Globus pallidus (tissue), 1 donor: ENCODE results near the gene SLC38A8.

Source experiments
- DNase-seq: peaks from one replicate; pipeline ENCODE4 v3.0.0-alpha.2; 2015; ENCODE audit warnings: low spot score

Gene SLC38A8

GRCh38 chr16:84042308-84042878 lies at the start of gene SLC38A8:
SLC38A8 (minus strand) TSS chr16:84042795; CDS start chr16:84042157, 638 bp downstream.
- DNase-seq = no peak

GRCh38 chr16:84091460-84091859 lies 48.9 kb upstream of the SLC38A8 start:
- DNase-seq = no peak

GRCh38 chr16:84090211-84090610 lies 47.6 kb upstream of the SLC38A8 start:
- DNase-seq = peak; percentile 35

- no peak for DNase-seq
Measured at GRCh38 chr16:84088695-84089395, 46.2 kb upstream of the SLC38A8 start.

GRCh38 chr16:84087466-84088151 lies 45.0 kb upstream of the SLC38A8 start:
- no peak for DNase-seq

- no peak for DNase-seq
Measured at GRCh38 chr16:84087001-84087400, 44.4 kb upstream of the SLC38A8 start.

GRCh38 chr16:84086341-84086740 lies 43.7 kb upstream of the SLC38A8 start:
- no peak for DNase-seq

- no peak for DNase-seq
Measured at GRCh38 chr16:84085773-84086172, 43.2 kb upstream of the SLC38A8 start.

GRCh38 chr16:84085271-84085667 lies 42.7 kb upstream of the SLC38A8 start:
- DNase-seq = no peak

GRCh38 chr16:84084570-84085270 lies 42.1 kb upstream of the SLC38A8 start:
- no peak for DNase-seq

GRCh38 chr16:84082835-84083569 lies 40.4 kb upstream of the SLC38A8 start:
- DNase-seq = peak; percentile 49

- no peak for DNase-seq
Measured at GRCh38 chr16:84082110-84082509, 39.5 kb upstream of the SLC38A8 start.

GRCh38 chr16:84081446-84081989 lies 38.9 kb upstream of the SLC38A8 start:
- DNase-seq = no peak

- DNase-seq = no peak
Measured at GRCh38 chr16:84080813-84081212, 38.2 kb upstream of the SLC38A8 start.

- no peak for DNase-seq
Measured at GRCh38 chr16:84080378-84080777, 37.8 kb upstream of the SLC38A8 start.

- DNase-seq = no peak
Measured at GRCh38 chr16:84079664-84080063, 37.1 kb upstream of the SLC38A8 start.

- no peak for DNase-seq
Measured at GRCh38 chr16:84075376-84075775, 32.8 kb upstream of the SLC38A8 start.

GRCh38 chr16:84074721-84075120 lies 32.1 kb upstream of the SLC38A8 start:
- DNase-seq = no peak

- no peak for DNase-seq
Measured at GRCh38 chr16:84072014-84072413, 29.4 kb upstream of the SLC38A8 start.

GRCh38 chr16:84071121-84071520 lies 28.5 kb upstream of the SLC38A8 start:
- no peak for DNase-seq

GRCh38 chr16:84069540-84069939 lies 26.9 kb upstream of the SLC38A8 start:
- peak; percentile 42 for DNase-seq
